ENCODE measurements around the gene PCDH12. TPM values are rescaled to one million over a fixed set of nuclear protein-coding genes. Genes with fewer than 3 reads are reported as not detected.
A peak's percentile ranks its signal among the peaks of the same experiment; 100 is the strongest.

The PCDH12 gene
- total and polyA plus RNA-seq, 8 donors, result 0.35 to 7.0 (median 1.7) TPM

DNA sequence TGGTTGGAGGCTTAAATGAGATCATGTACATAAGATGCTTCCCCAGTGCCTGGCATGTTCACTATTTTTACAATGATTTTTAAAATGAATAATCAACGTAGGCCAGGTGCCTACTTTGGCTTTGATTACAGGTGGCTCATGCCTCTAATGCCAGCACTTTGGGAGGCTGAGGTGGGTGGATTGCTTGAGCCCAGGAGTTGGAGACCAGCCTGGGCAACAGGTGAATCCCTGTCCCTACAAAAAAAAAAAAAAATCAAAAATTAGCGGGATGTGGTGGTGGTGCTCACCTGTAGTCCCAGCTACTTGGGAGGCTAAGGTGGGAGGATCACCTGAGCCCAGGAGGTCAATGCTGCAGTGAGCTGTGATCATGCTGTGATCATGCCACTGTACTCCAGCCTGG is 9.2 kb downstream of the PCDH12 start:
- Histone ChIP-seq H3K4me3 (no peak overlapping the region), H3K36me3 (peaks cover 0 to 7% (median 0%) of the 10 kb centered on the region in 4 donors), H3K9me3 (no peaks in the 10 kb centered on the region), H3K4me1 (peaks cover 0 to 32% (median 12%) of the 10 kb centered on the region in 4 donors), H3K27me3 (no peaks in the 10 kb centered on the region), H3K27ac (no peak overlapping the region)
- TF ChIP-seq, protein P1, sequence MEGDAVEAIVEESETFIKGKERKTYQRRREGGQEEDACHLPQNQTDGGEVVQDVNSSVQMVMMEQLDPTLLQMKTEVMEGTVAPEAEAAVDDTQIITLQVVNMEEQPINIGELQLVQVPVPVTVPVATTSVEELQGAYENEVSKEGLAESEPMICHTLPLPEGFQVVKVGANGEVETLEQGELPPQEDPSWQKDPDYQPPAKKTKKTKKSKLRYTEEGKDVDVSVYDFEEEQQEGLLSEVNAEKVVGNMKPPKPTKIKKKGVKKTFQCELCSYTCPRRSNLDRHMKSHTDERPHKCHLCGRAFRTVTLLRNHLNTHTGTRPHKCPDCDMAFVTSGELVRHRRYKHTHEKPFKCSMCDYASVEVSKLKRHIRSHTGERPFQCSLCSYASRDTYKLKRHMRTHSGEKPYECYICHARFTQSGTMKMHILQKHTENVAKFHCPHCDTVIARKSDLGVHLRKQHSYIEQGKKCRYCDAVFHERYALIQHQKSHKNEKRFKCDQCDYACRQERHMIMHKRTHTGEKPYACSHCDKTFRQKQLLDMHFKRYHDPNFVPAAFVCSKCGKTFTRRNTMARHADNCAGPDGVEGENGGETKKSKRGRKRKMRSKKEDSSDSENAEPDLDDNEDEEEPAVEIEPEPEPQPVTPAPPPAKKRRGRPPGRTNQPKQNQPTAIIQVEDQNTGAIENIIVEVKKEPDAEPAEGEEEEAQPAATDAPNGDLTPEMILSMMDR (IDR thresholded peaks at IDR 0.05), result no peak
- no peak for TF ChIP-seq EP300 (IDR thresholded peaks at IDR 0.05)
- no peak for TF ChIP-seq POLR2A (IDR thresholded peaks at IDR 0.05)
- TF ChIP-seq POLR2AphosphoS5 (IDR thresholded peaks at IDR 0.05), result no peak
- 86 to 96% (median 86%) methylated on average over 2 of the region's 2 CpGs for WGBS, 5 donors
- intact Hi-C loops (cut with DNase I; ENCODE audit: low total_unique reads), result no loop called here
- DNase-seq, result no peak

DNA sequence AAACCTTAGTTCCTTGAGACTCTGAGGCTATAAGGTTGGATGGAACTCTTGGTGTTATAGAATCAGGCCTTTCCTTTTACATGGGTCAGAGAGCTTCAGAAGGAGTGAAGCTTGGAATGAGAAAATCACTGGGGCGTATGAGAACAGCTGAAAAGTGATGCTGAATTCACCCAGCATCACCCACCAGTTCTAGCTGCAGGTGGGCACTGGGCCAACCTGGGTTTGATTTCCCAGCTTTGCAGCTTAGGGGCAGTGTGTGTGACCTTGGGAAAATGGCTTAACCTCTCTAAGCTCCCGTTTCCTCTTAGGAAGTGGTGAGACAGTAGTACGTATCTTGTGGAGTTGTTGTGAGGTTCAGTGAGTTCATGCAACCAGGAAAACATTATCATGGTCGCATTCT is 10.7 kb downstream of the PCDH12 start:
- Histone ChIP-seq H3K4me3 (no peak overlapping the region), H3K36me3 (peaks cover 0 to 7% (median 0%) of the 10 kb centered on the region in 4 donors), H3K9me3 (no peaks in the 10 kb centered on the region), H3K4me1 (peaks cover 2 to 26% (median 13%) of the 10 kb centered on the region in 4 donors), H3K27me3 (no peaks in the 10 kb centered on the region), H3K27ac (no peak overlapping the region)
- 56 to 71% (median 62%) methylated on average over 4 of the region's 4 CpGs for WGBS, 5 donors
- intact Hi-C loops (cut with DNase I; ENCODE audit: low total_unique reads), result no loop called here
- DNase-seq, result no peak
- TF ChIP-seq, protein P1 (IDR thresholded peaks at IDR 0.05), result no peak
- no peak for TF ChIP-seq EP300 (IDR thresholded peaks at IDR 0.05)
- no peak for TF ChIP-seq POLR2A (IDR thresholded peaks at IDR 0.05)
- no peak for TF ChIP-seq POLR2AphosphoS5 (IDR thresholded peaks at IDR 0.05)

DNA sequence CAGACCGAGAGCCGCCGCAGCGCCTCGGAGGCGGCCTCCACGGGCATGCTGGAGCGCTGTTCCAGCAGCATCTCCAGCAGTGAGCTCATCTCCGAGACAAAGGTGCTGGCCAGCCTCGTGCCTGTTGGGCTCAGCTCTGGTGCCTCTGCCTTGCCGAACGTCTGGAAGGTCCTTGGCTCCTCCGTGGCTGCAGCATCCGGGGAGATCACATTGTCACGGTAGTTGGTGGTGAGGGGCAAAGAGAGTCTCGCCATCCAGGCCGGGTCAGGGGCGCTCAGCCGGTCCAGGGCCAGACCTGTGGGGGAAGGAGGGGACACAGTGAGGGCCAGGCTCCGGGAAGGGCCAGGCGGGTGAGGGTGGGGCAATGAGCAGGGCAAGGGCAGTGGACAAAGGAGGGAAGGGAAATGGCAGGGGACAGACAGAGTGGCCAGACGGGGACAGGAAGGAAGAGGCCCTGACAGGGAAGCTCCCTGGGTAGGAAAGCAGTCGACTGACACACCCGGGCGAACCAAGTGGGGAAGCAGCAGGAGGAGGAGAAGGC is 12.4 kb downstream of the PCDH12 start:
- H3K4me3 ChIP-seq, result no peak overlapping the region
- no peaks in the 10 kb centered on the region for H3K9me3 ChIP-seq
- peaks cover 3 to 40% (median 14%) of the 10 kb centered on the region in 4 donors for H3K4me1 ChIP-seq
- peaks cover 0 to 8% (median under 1%) of the 10 kb centered on the region in 4 donors for H3K36me3 ChIP-seq
- TF ChIP-seq POLR2A (IDR thresholded peaks at IDR 0.05) (no peak), POLR2AphosphoS5 (IDR thresholded peaks at IDR 0.05) (no peak), EP300 (IDR thresholded peaks at IDR 0.05) (no peak)
- TF ChIP-seq, protein P1 (IDR thresholded peaks at IDR 0.05), result no peak
- intact Hi-C loops (cut with DNase I; ENCODE audit: low total_unique reads), result no loop called here
- H3K27ac ChIP-seq, result peak overlapping the region in 1 of 5 donors; percentile 16
- H3K27me3 ChIP-seq, result no peaks in the 10 kb centered on the region
- 34 to 52% (median 42%) methylated on average over 14 to 25 of the region's 25 CpGs for WGBS, 5 donors
- DNase-seq, result no peak

DNA sequence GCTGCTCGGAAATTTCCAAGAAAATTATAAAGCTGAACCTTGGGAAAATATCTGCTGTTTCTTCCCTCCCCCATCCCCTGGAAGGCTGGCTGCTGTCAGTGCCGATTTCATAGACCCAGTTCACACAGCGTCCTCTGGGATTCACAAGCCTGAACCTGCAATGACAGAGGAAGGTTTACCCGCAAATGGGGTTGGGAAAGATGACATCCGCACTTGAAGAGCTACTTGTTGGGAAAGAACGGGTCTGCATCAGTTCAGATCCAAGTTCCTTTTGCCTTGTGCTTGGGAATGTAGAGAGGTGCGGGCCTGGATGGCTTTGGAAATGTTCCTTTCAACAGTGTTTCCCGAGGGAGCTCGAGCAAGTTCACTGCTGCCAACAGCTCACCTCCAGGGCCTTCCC is 13.9 kb downstream of the PCDH12 start:
- DNase-seq, result no peak
- no peak for TF ChIP-seq EP300 (IDR thresholded peaks at IDR 0.05)
- no peak for TF ChIP-seq POLR2A (IDR thresholded peaks at IDR 0.05)
- TF ChIP-seq, protein P1 (IDR thresholded peaks at IDR 0.05), result no peak
- TF ChIP-seq POLR2AphosphoS5 (IDR thresholded peaks at IDR 0.05), result no peak
- H3K27ac ChIP-seq, result no peak overlapping the region

More for the DNA sequence above, 13.9 kb downstream of the PCDH12 start:
- Histone ChIP-seq H3K4me3 (no peak overlapping the region), H3K4me1 (peaks cover 3 to 44% (median 14%) of the 10 kb centered on the region in 4 donors), H3K9me3 (no peaks in the 10 kb centered on the region), H3K36me3 (peaks cover 0 to 17% (median 13%) of the 10 kb centered on the region in 4 donors), H3K27me3 (no peaks in the 10 kb centered on the region)
- intact Hi-C loops (cut with DNase I; ENCODE audit: low total_unique reads), result no loop called here
- 80 to 83% (median 81%) methylated on average over 9 of the region's 9 CpGs for WGBS, 5 donors
